OCI-LY3 (cell line): Measurements from ENCODE around the gene TDRD7.

Experiments
- H2AFZ ChIP-seq: fragments of 200-600, 300-600 bp; shearing (Covaris generic); 2 replicates; pipeline ENCODE4 v1.6.0; 2014; ENCODE audit warnings: antibody characterized with exemption, low read depth, low read length
- H3K27ac ChIP-seq: fragments of 200-600, 300-600 bp; sonication (generic); 2 replicates; pipeline ENCODE4 v1.5.1; 2014; ENCODE audit warnings: mild to moderate bottlenecking, low read length, moderate library complexity, mixed read lengths
- H3K27me3 ChIP-seq: fragments of 200-600, 300-600 bp; sonication (generic); 2 replicates; pipeline ENCODE4 v1.6.1; 2014; ENCODE audit warnings: low read depth, low read length, mixed read lengths
- H3K36me3 ChIP-seq: fragments of 200-600, 300-600 bp; sonication (generic); replicated peaks from 2 replicates; pipeline ENCODE3; 2014; ENCODE audit warnings: low read depth, low read length, mixed read lengths
- H3K4me1 ChIP-seq: fragments of 300-600, 200-600 bp; sonication (generic); 2 replicates; pipeline ENCODE4 v1.6.1; 2014; ENCODE audit warnings: low read length, mixed read lengths
- H3K4me2 ChIP-seq: fragments of 200-600, 300-600 bp; sonication (generic); 2 replicates; pipeline ENCODE4 v1.6.1; 2014; ENCODE audit warnings: low read length, mixed read lengths
- H3K4me3 ChIP-seq: fragments of 300-600, 200-600 bp; sonication (generic); 2 replicates; pipeline ENCODE4 v1.5.1; 2014; ENCODE audit warnings: antibody characterized with exemption, mild to moderate bottlenecking, low read length, moderate library complexity
- H3K79me2 ChIP-seq: fragments of 300-600, 200-600 bp; shearing (Covaris generic); 2 replicates; pipeline ENCODE4 v1.6.1; 2014; ENCODE audit warnings: mild to moderate bottlenecking, low read length, mixed read lengths
- H3K9ac ChIP-seq: fragments of 300-600, 200-600 bp; shearing (Covaris generic); 2 replicates; pipeline ENCODE4 v1.6.0; 2014; ENCODE audit warnings: mild to moderate bottlenecking, low read length, moderate library complexity
- H3K9me3 ChIP-seq: fragments of 200-600, 300-600 bp; shearing (Covaris generic); 2 replicates; pipeline ENCODE4 v1.6.1; 2014; ENCODE audit warnings: low read length, mixed read lengths; ENCODE audit not compliant: insufficient read depth
- H4K20me1 ChIP-seq: fragments of 200-600, 300-600 bp; sonication (generic); 2 replicates; pipeline ENCODE4 v1.6.1; 2016; ENCODE audit warnings: low read length, mixed read lengths; ENCODE audit not compliant: insufficient read depth
- CTCF ChIP-seq: fragments of 200-600, 300-600 bp; sonication (generic); IDR thresholded peaks from 2 replicates; pipeline ENCODE4 v1.5.1; 2014; ENCODE audit warnings: antibody characterized with exemption, low read length, low read depth
- EZH2phosphoT487 ChIP-seq: fragments of 200-600 bp; shearing (Covaris generic); IDR thresholded peaks from 2 replicates; pipeline ENCODE4 v1.6.1; 2018; ENCODE audit warnings: antibody characterized with exemption, mixed run types, low read depth

Gene TDRD7

DNA sequence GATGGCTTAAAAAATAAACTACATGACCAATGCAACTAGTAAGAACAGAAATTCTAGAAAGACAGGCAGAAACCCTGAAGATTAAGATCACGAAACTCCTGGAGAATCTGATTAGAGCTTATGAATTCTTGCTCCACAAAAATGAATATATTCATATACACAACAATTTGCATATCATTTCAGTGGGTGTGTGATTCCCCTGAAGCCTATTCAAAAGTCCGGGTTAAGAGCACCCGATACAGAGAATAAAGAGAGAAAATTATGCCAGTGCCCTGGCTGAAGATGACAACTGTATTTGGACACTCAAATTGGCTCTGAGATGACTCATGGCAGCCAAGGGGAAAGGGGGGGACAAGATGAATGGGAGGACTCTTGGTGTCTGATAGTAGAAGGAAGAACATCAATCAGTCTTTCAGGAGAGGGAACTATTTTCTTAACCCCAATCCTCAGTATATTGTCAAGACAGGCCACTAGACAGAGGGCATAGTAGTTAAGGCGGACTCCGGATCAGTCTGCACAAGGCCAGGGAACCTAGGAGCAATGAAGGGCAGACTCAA lies 95.6 kb downstream of the TDRD7 start:
- H3K79me2 ChIP-seq = no peaks in the 10 kb centered on the region
- H3K36me3 ChIP-seq = no peaks in the 10 kb centered on the region
- H4K20me1 ChIP-seq = no peaks in the 10 kb centered on the region
- TF ChIP-seq CTCF (no peak), EZH2phosphoT487 (no peak)
- no peak overlapping the region for H3K4me2 ChIP-seq
- H3K9me3 ChIP-seq = no peaks in the 10 kb centered on the region
- H3K27me3 ChIP-seq = peaks cover 49% of the 10 kb centered on the region
- no peak overlapping the region for H3K9ac ChIP-seq
- no peak overlapping the region for H2AFZ ChIP-seq
- no peak overlapping the region for H3K4me3 ChIP-seq
- H3K4me1 ChIP-seq = no peaks in the 10 kb centered on the region
- H3K27ac ChIP-seq = no peak overlapping the region

DNA sequence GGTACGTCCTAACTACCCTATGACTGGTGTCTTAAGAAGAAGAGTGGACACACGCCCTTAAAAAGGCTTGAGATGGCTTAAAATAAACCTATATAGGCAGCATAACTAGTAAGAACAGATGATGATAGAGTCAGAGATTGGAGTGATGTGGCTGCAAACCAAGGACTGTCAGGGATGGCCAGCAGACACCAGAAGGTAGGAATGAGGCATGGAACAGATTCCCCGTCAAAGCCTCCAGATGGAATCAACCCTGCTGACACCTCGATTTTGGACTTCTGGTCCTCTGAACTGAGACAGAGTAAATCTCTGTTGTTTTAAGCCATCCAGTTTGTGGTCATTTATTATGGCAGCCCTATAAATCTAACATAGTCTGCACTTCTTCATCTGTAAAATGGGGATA lies 97.0 kb downstream of the TDRD7 start:
- no peak overlapping the region for H3K4me2 ChIP-seq
- H2AFZ ChIP-seq = no peak overlapping the region
- H3K27ac ChIP-seq = no peak overlapping the region
- H3K27me3 ChIP-seq = peaks cover 35% of the 10 kb centered on the region
- H3K4me3 ChIP-seq = no peak overlapping the region
- H3K79me2 ChIP-seq = no peaks in the 10 kb centered on the region
- H4K20me1 ChIP-seq = no peaks in the 10 kb centered on the region
- no peaks in the 10 kb centered on the region for H3K36me3 ChIP-seq
- H3K4me1 ChIP-seq = no peaks in the 10 kb centered on the region
- no peak overlapping the region for H3K9ac ChIP-seq
- H3K9me3 ChIP-seq = no peaks in the 10 kb centered on the region
- TF ChIP-seq CTCF (no peak), EZH2phosphoT487 (no peak)

GRCh38 chr9:97510797-97511654 lies 99.1 kb downstream of the TDRD7 start:
- no peak overlapping the region for H3K4me3 ChIP-seq
- no peak overlapping the region for H3K27ac ChIP-seq

More at GRCh38 chr9:97510797-97511654, 99.1 kb downstream of the TDRD7 start:
- no peak overlapping the region for H3K4me2 ChIP-seq
- TF ChIP-seq EZH2phosphoT487 (no peak), CTCF (no peak)
- H3K9me3 ChIP-seq = no peaks in the 10 kb centered on the region
- no peak overlapping the region for H3K9ac ChIP-seq
- H2AFZ ChIP-seq = no peak overlapping the region
- peaks cover 14% of the 10 kb centered on the region for H3K27me3 ChIP-seq
- H3K4me1 ChIP-seq = no peaks in the 10 kb centered on the region
- no peaks in the 10 kb centered on the region for H3K79me2 ChIP-seq
- no peaks in the 10 kb centered on the region for H3K36me3 ChIP-seq
- H4K20me1 ChIP-seq = no peaks in the 10 kb centered on the region
